Uterus (tissue), 4 donors: Measurements from ENCODE around the gene CHD5. TPM values are rescaled to one million over a fixed set of nuclear protein-coding genes. Genes with fewer than 3 reads are reported as not detected.
A peak's percentile ranks its signal among the peaks of the same experiment; 100 is the strongest.

Experiments
- DNase-seq, 2 donors: peaks; one replicate each; pipeline ENCODE4 v3.0.0-alpha.2; 2019 to 2020
- H3K27ac ChIP-seq, 2 donors: fragments of 200-600 bp; sonication (generic); 1 replicate in 1 of 2; 2 replicates in 1 of 2; pipeline ENCODE4 v1.5.1; 2016 to 2018
- H3K27me3 ChIP-seq, 2 donors: fragments of 200-600 bp; sonication (generic); one replicate each; pipeline ENCODE4 v1.5.1; 2018 to 2019; ENCODE audit warnings: control low read depth in 1 of 2
- H3K36me3 ChIP-seq, 2 donors: fragments of 200-600 bp; sonication (generic); one replicate each; pipeline ENCODE4 v1.5.1; 2019; ENCODE audit warnings: control low read depth in 1 of 2
- H3K4me1 ChIP-seq, 2 donors: fragments of 200-600 bp; sonication (generic); one replicate each; pipeline ENCODE4 v1.5.1; 2018 to 2019; ENCODE audit warnings: control low read depth in 1 of 2
- H3K4me3 ChIP-seq, 2 donors: fragments of 200-600 bp; sonication (generic); 1 replicate in 1 of 2; 2 replicates in 1 of 2; pipeline ENCODE4 v1.5.1; 2018 to 2019; ENCODE audit warnings: mild to moderate bottlenecking in 1 of 2
- H3K9me3 ChIP-seq, 2 donors: fragments of 200-600 bp; sonication (generic); one replicate each; pipeline ENCODE4 v1.5.1; 2019; ENCODE audit warnings: control low read depth in 1 of 2
- POLR2A ChIP-seq, 2 donors: fragments of 450-650 bp; IDR thresholded peaks; one replicate each; pipeline ENCODE4 v1.6.1; 2016; ENCODE audit warnings: antibody characterized with exemption in 2 of 2, mild to moderate bottlenecking in 1 of 2, moderate library complexity in 1 of 2
- intact Hi-C: fragments of 100-400 bp; cut with DNase I; formaldehyde crosslinking; loops from one replicate; pipeline ENCODE4 v1.15.1; 2023; ENCODE audit warnings: low total_unique reads
- total RNA-seq, 4 donors: library from RNA; depleted of rRNA in 3 of 4; stranded (reverse); fragments of >200 nt in 3 of 4; gene quantifications; one replicate each; pipeline versions ENCODE4 v1.1.0 to v1.2.4, GENCODE V29; 2014 to 2023
- TF ChIP-seq, protein P1 (sequence below), 4 experiments: fragments of 200-600 bp in 2 of 4; fragments of 450-650 bp in 2 of 4; sonication (generic) in 2 of 4; IDR thresholded peaks; one replicate each; pipeline ENCODE4 v1.5.1; 2016 to 2019; ENCODE audit warnings: antibody characterized with exemption in 4 of 4, mild to moderate bottlenecking in 2 of 4, moderate library complexity in 1 of 4
- donor health status: DM: yes; HTN: yes; CAD: no.

Gene CHD5
- total RNA-seq, 4 donors from 2014 or later, result 0.69 to 1.3 TPM; not detected in 2

- H3K4me3 ChIP-seq, result peak overlapping the region; percentile 95 to 99
- intact Hi-C loops, result no loop called here
- no peaks in the 10 kb centered on the region for H3K36me3 ChIP-seq
- peaks cover 11 to 13% of the 10 kb centered on the region in 2 donors for H3K4me1 ChIP-seq
- H3K9me3 ChIP-seq, result no peaks in the 10 kb centered on the region
- TF ChIP-seq, protein P1, sequence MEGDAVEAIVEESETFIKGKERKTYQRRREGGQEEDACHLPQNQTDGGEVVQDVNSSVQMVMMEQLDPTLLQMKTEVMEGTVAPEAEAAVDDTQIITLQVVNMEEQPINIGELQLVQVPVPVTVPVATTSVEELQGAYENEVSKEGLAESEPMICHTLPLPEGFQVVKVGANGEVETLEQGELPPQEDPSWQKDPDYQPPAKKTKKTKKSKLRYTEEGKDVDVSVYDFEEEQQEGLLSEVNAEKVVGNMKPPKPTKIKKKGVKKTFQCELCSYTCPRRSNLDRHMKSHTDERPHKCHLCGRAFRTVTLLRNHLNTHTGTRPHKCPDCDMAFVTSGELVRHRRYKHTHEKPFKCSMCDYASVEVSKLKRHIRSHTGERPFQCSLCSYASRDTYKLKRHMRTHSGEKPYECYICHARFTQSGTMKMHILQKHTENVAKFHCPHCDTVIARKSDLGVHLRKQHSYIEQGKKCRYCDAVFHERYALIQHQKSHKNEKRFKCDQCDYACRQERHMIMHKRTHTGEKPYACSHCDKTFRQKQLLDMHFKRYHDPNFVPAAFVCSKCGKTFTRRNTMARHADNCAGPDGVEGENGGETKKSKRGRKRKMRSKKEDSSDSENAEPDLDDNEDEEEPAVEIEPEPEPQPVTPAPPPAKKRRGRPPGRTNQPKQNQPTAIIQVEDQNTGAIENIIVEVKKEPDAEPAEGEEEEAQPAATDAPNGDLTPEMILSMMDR (IDR thresholded peaks at IDR 0.05), result no peak
- no peak for TF ChIP-seq POLR2A (IDR thresholded peaks at IDR 0.05)
- no peaks in the 10 kb centered on the region for H3K27me3 ChIP-seq
- peak overlapping the region; percentile 70 to 74 for H3K27ac ChIP-seq
- DNase-seq, result no peak
Measured at GRCh38 chr1:6200188-6200809, 20.2 kb upstream of the CHD5 start.

GRCh38 chr1:6199298-6200187 lies 19.4 kb upstream of the CHD5 start, which contains the start of gene RPL22:
TSS of gene RPL22 (minus strand) at chr1:6199595. CDS start at chr1:6199573, 22 bp downstream.
- H3K27me3 ChIP-seq, result no peaks in the 10 kb centered on the region
- intact Hi-C loops, result no loop called here
- no peaks in the 10 kb centered on the region for H3K36me3 ChIP-seq
- peaks cover 11 to 13% of the 10 kb centered on the region in 2 donors for H3K4me1 ChIP-seq
- no peaks in the 10 kb centered on the region for H3K9me3 ChIP-seq
- TF ChIP-seq, protein P1 (IDR thresholded peaks at IDR 0.05), result peak in 3 of 4 experiments; percentile 6 to 54 (median 36)
- peak; percentile 76 to 78 for TF ChIP-seq POLR2A (IDR thresholded peaks at IDR 0.05)
- DNase-seq, result peak; percentile 97 to 98
- peak within 1 kb of the TSS; percentile 95 to 99 for H3K4me3 ChIP-seq
- H3K27ac ChIP-seq, result peak within 1 kb of the TSS; percentile 70 to 82

DNA sequence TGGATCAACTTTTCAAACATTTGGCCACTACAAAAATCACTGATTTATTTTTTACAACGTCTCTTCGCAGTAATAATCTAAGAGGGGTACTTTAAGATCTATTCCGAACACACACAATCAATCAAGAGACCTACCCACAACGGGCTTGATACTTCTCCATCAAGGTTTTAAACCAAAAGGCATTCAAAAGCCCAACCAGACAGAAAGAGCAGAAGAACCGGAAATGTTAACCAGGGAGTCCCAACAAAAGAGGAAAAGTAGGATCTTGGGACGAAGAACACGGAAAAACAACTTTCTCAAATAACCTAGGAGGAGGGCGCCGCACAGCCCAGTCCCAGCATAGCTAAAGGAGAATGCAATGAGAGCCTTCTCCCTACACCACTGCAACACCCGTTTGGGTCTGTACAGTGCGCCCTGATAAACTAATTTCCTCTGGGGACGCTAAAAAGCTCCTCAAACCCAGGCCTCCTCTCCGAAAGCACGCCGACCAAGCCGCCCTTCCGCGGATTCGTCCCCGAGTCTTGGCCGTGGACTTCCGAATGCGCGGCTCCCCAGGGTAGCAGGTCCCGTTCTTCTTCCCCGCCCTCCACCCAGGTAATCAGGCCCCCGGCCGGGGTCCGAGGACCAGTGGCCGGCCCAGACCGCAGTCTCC lies 18.7 kb upstream of the CHD5 start:
- H3K27me3 ChIP-seq, result no peaks in the 10 kb centered on the region
- no peaks in the 10 kb centered on the region for H3K36me3 ChIP-seq
- H3K4me1 ChIP-seq, result peaks cover 11 to 13% of the 10 kb centered on the region in 2 donors
- no peaks in the 10 kb centered on the region for H3K9me3 ChIP-seq
- no peak for DNase-seq
- peak overlapping the region; percentile 58 to 82 for H3K27ac ChIP-seq
- peak overlapping the region; percentile 95 to 99 for H3K4me3 ChIP-seq
- TF ChIP-seq POLR2A (IDR thresholded peaks at IDR 0.05), result no peak
- TF ChIP-seq, protein P1 (IDR thresholded peaks at IDR 0.05), result no peak
- intact Hi-C loops, result no loop called here

GRCh38 chr1:6197746-6198427 lies 17.8 kb upstream of the CHD5 start:
- H3K27ac ChIP-seq, result no peak overlapping the region
- peaks cover 11 to 13% of the 10 kb centered on the region in 2 donors for H3K4me1 ChIP-seq
- H3K4me3 ChIP-seq, result peak overlapping the region; percentile 95 to 99
- TF ChIP-seq POLR2A (IDR thresholded peaks at IDR 0.05), result no peak
- TF ChIP-seq, protein P1 (IDR thresholded peaks at IDR 0.05), result no peak
- H3K27me3 ChIP-seq, result no peaks in the 10 kb centered on the region
- intact Hi-C loops, result no loop called here
- no peaks in the 10 kb centered on the region for H3K36me3 ChIP-seq
- no peak for DNase-seq
- H3K9me3 ChIP-seq, result no peaks in the 10 kb centered on the region
